HEK293 (cell line): Measurements from ENCODE around the gene ADAMTSL2.

Experiments
- CTCF ChIP-seq: fragments of 450-650 bp; formaldehyde crosslinking; IDR thresholded peaks from 2 replicates; pipeline ENCODE4 v1.5.1; 2016; ENCODE audit warnings: missing biosample characterization, missing genetic modification characterization
- HOXA7 ChIP-seq: sonication (generic); formaldehyde crosslinking; IDR thresholded peaks from 2 replicates; pipeline ENCODE4 v1.8.1; 2022; ENCODE audit warnings: missing genetic modification reagents, borderline replicate concordance
- ZNF239 ChIP-seq: fragments of 450-650 bp; formaldehyde crosslinking; IDR thresholded peaks from 2 replicates; pipeline ENCODE4 v1.5.1; 2016; ENCODE audit warnings: missing biosample characterization, missing genetic modification characterization
- ZNF274 ChIP-seq, 2 experiments: fragments of 200-500 bp in 1 of 2; fragments of 450-650 bp in 1 of 2; sonication (Bioruptor generic) in 1 of 2; formaldehyde crosslinking in 1 of 2; IDR thresholded peaks; 2 replicates each; pipeline versions ENCODE4 v1.5.1 to v1.6.1; 2014 to 2016; ENCODE audit warnings: borderline replicate concordance in 1 of 2, inconsistent platforms in 1 of 2, low read length in 1 of 2, missing biosample characterization in 1 of 2, missing genetic modification characterization in 1 of 2
- ZNF311 ChIP-seq: fragments of 450-650 bp; formaldehyde crosslinking; IDR thresholded peaks from 2 replicates; pipeline ENCODE4 v1.5.1; 2017; ENCODE audit warnings: missing biosample characterization, missing genetic modification characterization, borderline replicate concordance

GRCh38 chr9:133492061-133493021 lies 42.2 kb upstream of the ADAMTSL2 start:
- TF ChIP-seq HOXA7 (CRISPR knock-in tag) (no peak), CTCF (tag by site-specific recombination) (no peak), ZNF311 (tag by site-specific recombination) (no peak), ZNF274 (IDR thresholded peaks at IDR 0.05; ENCODE audit: low read length) (no peak), ZNF274 (tag by site-specific recombination; IDR thresholded peaks at IDR 0.05; ENCODE audit: borderline replicate concordance) (no peak), ZNF239 (tag by site-specific recombination) (no peak)
